ENCODE results near the gene LMLN.
"Not testable (repeated sequence)": the region's sequence is repeated elsewhere in the genome, so short reads cannot be mapped to it uniquely, and the experiment has no call there.

LMLN gene

GRCh38 chr3:197951392-197951990, 8.5 kb upstream of the LMLN start:
- Mint-ChIP-seq H3K4me1 (ENCODE audit: low read depth) (peaks cover 46% of the 10 kb centered on the region), H3K36me3 (peaks cover 24% of the 10 kb centered on the region)

GRCh38 chr3:197952440-197952839, 7.6 kb upstream of the LMLN start:
- Mint-ChIP-seq H3K27ac (peak overlapping the region; percentile 36), H3K36me3 (peaks cover 24% of the 10 kb centered on the region), H3K4me3 (peak overlapping the region; percentile 99), H3K4me1 (ENCODE audit: low read depth) (peaks cover 52% of the 10 kb centered on the region), H3K9me3 (ENCODE audit: low read depth) (no peaks in the 10 kb centered on the region), H3K27me3 (no peaks in the 10 kb centered on the region)

More at GRCh38 chr3:197951392-197951990, 8.5 kb upstream of the LMLN start:
- Mint-ChIP-seq H3K27ac (peak overlapping the region; percentile 100), H3K27me3 (no peaks in the 10 kb centered on the region), H3K4me3 (peak overlapping the region; percentile 99), H3K9me3 (ENCODE audit: low read depth) (no peaks in the 10 kb centered on the region)

- no peaks in the 10 kb centered on the region for H3K9me3 Mint-ChIP-seq (ENCODE audit: low read depth)
- peaks cover 24% of the 10 kb centered on the region for H3K36me3 Mint-ChIP-seq
- peaks cover 60% of the 10 kb centered on the region for H3K4me1 Mint-ChIP-seq (ENCODE audit: low read depth)
These were observed 6.7 kb upstream of the LMLN start for GRCh38 chr3:197953325-197953724.

GRCh38 chr3:197953881-197954280, 6.1 kb upstream of the LMLN start:
- peak overlapping the region; percentile 99 for H3K4me3 Mint-ChIP-seq
- no peaks in the 10 kb centered on the region for H3K27me3 Mint-ChIP-seq
- peaks cover 65% of the 10 kb centered on the region for H3K4me1 Mint-ChIP-seq (ENCODE audit: low read depth)
- H3K9me3 Mint-ChIP-seq (ENCODE audit: low read depth): no peaks in the 10 kb centered on the region
- peaks cover 24% of the 10 kb centered on the region for H3K36me3 Mint-ChIP-seq
- peak overlapping the region; percentile 36 for H3K27ac Mint-ChIP-seq

More at GRCh38 chr3:197953325-197953724, 6.7 kb upstream of the LMLN start:
- Mint-ChIP-seq H3K27me3 (no peaks in the 10 kb centered on the region), H3K27ac (peak overlapping the region; percentile 36), H3K4me3 (peak overlapping the region; percentile 99)

- no peak overlapping the region for H3K4me3 Mint-ChIP-seq
- H3K4me1 Mint-ChIP-seq (ENCODE audit: low read depth): peaks cover 71% of the 10 kb centered on the region
- no peaks in the 10 kb centered on the region for H3K9me3 Mint-ChIP-seq (ENCODE audit: low read depth)
- peaks cover 17% of the 10 kb centered on the region for H3K36me3 Mint-ChIP-seq
- no peaks in the 10 kb centered on the region for H3K27me3 Mint-ChIP-seq
- peak overlapping the region; percentile 88 for H3K27ac Mint-ChIP-seq
These were observed 4.0 kb upstream of the LMLN start for GRCh38 chr3:197955892-197956477.

GRCh38 chr3:197956626-197956988, 3.4 kb upstream of the LMLN start:
- Mint-ChIP-seq H3K36me3 (peaks cover 16% of the 10 kb centered on the region), H3K4me3 (no peak overlapping the region)

GRCh38 chr3:197957790-197958133, 2.3 kb upstream of the LMLN start:
- Mint-ChIP-seq H3K27me3 (no peaks in the 10 kb centered on the region), H3K36me3 (peaks cover 14% of the 10 kb centered on the region), H3K4me1 (ENCODE audit: low read depth) (peaks cover 78% of the 10 kb centered on the region), H3K9me3 (ENCODE audit: low read depth) (no peaks in the 10 kb centered on the region), H3K4me3 (no peak overlapping the region), H3K27ac (peak overlapping the region; percentile 88)

More at GRCh38 chr3:197956626-197956988, 3.4 kb upstream of the LMLN start:
- Mint-ChIP-seq H3K27me3 (no peaks in the 10 kb centered on the region), H3K4me1 (ENCODE audit: low read depth) (peaks cover 74% of the 10 kb centered on the region), H3K9me3 (ENCODE audit: low read depth) (no peaks in the 10 kb centered on the region), H3K27ac (peak overlapping the region; percentile 88)

GRCh38 chr3:197958346-197958745, 1.7 kb upstream of the LMLN start:
- Mint-ChIP-seq H3K9me3 (ENCODE audit: low read depth) (no peaks in the 10 kb centered on the region), H3K27ac (peak overlapping the region; percentile 88), H3K4me1 (ENCODE audit: low read depth) (peaks cover 77% of the 10 kb centered on the region), H3K36me3 (peaks cover 10% of the 10 kb centered on the region), H3K27me3 (no peaks in the 10 kb centered on the region), H3K4me3 (peak overlapping the region; percentile 78)

- Mint-ChIP-seq H3K4me3 (peak overlapping the region; percentile 90), H3K27ac (peak overlapping the region; percentile 88), H3K4me1 (ENCODE audit: low read depth) (peaks cover 77% of the 10 kb centered on the region)
- H3K36me3 Mint-ChIP-seq; H3K27me3 Mint-ChIP-seq; H3K9me3 Mint-ChIP-seq (ENCODE audit: low read depth): not testable (repeated sequence)
These were observed 1.2 kb upstream of the LMLN start for GRCh38 chr3:197958848-197959247.

- Mint-ChIP-seq H3K36me3 (peaks cover 3% of the 10 kb centered on the region), H3K4me3 (peak overlapping the region; percentile 90)
These were observed 522 bp upstream of the LMLN start for GRCh38 chr3:197959500-197959890.

GRCh38 chr3:197960694-197961581, 921 bp downstream of the LMLN start:
- Mint-ChIP-seq H3K9me3 (ENCODE audit: low read depth) (no peaks in the 10 kb centered on the region), H3K4me1 (ENCODE audit: low read depth) (peaks cover 65% of the 10 kb centered on the region), H3K27me3 (no peaks in the 10 kb centered on the region), H3K27ac (peak overlapping the region; percentile 96), H3K36me3 (no peaks in the 10 kb centered on the region), H3K4me3 (peak overlapping the region; percentile 90)

More at GRCh38 chr3:197959500-197959890, 522 bp upstream of the LMLN start:
- Mint-ChIP-seq H3K27ac (peak overlapping the region; percentile 96), H3K9me3 (ENCODE audit: low read depth) (no peaks in the 10 kb centered on the region), H3K4me1 (ENCODE audit: low read depth) (peaks cover 73% of the 10 kb centered on the region), H3K27me3 (no peaks in the 10 kb centered on the region)

GRCh38 chr3:197961582-197961945, 1.5 kb downstream of the LMLN start:
- Mint-ChIP-seq H3K9me3 (ENCODE audit: low read depth) (no peaks in the 10 kb centered on the region), H3K36me3 (no peaks in the 10 kb centered on the region), H3K27ac (peak overlapping the region; percentile 96), H3K27me3 (no peaks in the 10 kb centered on the region), H3K4me3 (peak overlapping the region; percentile 90), H3K4me1 (ENCODE audit: low read depth) (peaks cover 62% of the 10 kb centered on the region)

- Mint-ChIP-seq H3K4me1 (ENCODE audit: low read depth) (peaks cover 50% of the 10 kb centered on the region), H3K4me3 (peak overlapping the region; percentile 38), H3K9me3 (ENCODE audit: low read depth) (no peaks in the 10 kb centered on the region), H3K27me3 (no peaks in the 10 kb centered on the region), H3K36me3 (peaks cover 8% of the 10 kb centered on the region), H3K27ac (no peak overlapping the region)
These were observed 3.1 kb downstream of the LMLN start for GRCh38 chr3:197963019-197963637.

- not testable (repeated sequence) for H3K9me3 Mint-ChIP-seq (ENCODE audit: low read depth); H3K27ac Mint-ChIP-seq
These were observed 7.4 kb downstream of the LMLN start for GRCh38 chr3:197967337-197967989.

More at GRCh38 chr3:197967337-197967989, 7.4 kb downstream of the LMLN start:
- H3K36me3 Mint-ChIP-seq, H3K4me3 Mint-ChIP-seq, H3K27me3 Mint-ChIP-seq: not testable (repeated sequence)
- peaks cover 16% of the 10 kb centered on the region for H3K4me1 Mint-ChIP-seq (ENCODE audit: low read depth)
